ENCODE measurements around the gene LY86. TPM values are rescaled to one million over a fixed set of nuclear protein-coding genes. Genes with fewer than 3 reads are reported as not detected.

The LY86 gene
- total and polyA plus RNA-seq, 2 of the 13 experiments (the other 11 are each of a cell fraction or from before 2014, with no cell fraction given), result not detected

DNA sequence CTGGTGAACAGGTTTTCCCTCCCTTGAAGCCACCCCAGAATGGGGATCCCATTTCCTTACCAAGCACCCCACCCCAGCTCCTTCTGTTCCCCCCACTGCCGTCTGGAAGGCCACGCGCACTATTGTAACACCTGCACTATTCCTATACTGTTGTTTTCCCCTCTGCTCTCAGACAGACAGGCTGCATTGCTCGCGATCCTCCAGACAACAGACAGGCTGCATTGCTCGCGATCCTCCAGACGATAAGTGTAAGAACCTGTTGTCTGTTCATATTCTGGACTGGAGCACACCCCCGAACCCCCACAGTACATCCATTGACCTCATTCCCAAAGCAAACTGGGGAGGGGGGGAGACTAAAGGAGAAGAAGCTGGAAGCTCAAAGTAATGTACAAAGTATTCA is 72.7 kb downstream of the LY86 start:
- 80% methylated on average over 9 of the region's 9 CpGs for WGBS (ENCODE audit: low lambda C conversion rate)
- H3K27me3 ChIP-seq (ENCODE audit: control insufficient read depth in 1 of 2, insufficient read depth in 2 of 2, low read length in 2 of 2), result peaks cover 0 to 16% of the 10 kb centered on the region in 2 experiments; a peak in 3 of 5 replicates
- ChIA-PET CTCF (ENCODE audit: low intra/inter-chr PET ratio, low total read pairs) (no interaction called here), POLR2A (no interaction called here)
- no peak overlapping the region for H3K9ac ChIP-seq (ENCODE audit: insufficient read depth, low read depth, low read length)
- H4K20me1 ChIP-seq (ENCODE audit: insufficient read depth, low read length), result no peaks in the 10 kb centered on the region
- no peak overlapping the region for H3K4me2 ChIP-seq (ENCODE audit: low read depth, low read length)
- no peaks in the 10 kb centered on the region for H3K36me3 ChIP-seq (replicated peaks in 1 of 2; ENCODE audit: control insufficient read depth in 1 of 2, insufficient read depth in 2 of 2, low read length in 2 of 2)
- intact Hi-C loops (cut with micrococcal nuclease; ENCODE audit: unreplicated experiment) (no loop called here), in situ Hi-C loops (cut with HindIII; ENCODE audit: extremely low pct_ligation_motif_present, low pct_unique_long_range_greater_than_20kb) (no loop called here)
- H2AFZ ChIP-seq (ENCODE audit: low read length), result no peak overlapping the region
- ATAC-seq (no peak), DNase-seq (ENCODE audit: low spot score) (no peak), FAIRE-seq (no peak)
- TF ChIP-seq RELA (CRISPR knock-in tag; IDR thresholded peaks at IDR 0.05), result no peak
- TF ChIP-seq SIN3B (IDR thresholded peaks at IDR 0.05; ENCODE audit: low read length), result no peak
- no peak for TF ChIP-seq PRMT3 (CRISPR knock-in tag; IDR thresholded peaks at IDR 0.05; ENCODE audit: borderline replicate concordance, low read depth)
- TF ChIP-seq, protein P1, sequence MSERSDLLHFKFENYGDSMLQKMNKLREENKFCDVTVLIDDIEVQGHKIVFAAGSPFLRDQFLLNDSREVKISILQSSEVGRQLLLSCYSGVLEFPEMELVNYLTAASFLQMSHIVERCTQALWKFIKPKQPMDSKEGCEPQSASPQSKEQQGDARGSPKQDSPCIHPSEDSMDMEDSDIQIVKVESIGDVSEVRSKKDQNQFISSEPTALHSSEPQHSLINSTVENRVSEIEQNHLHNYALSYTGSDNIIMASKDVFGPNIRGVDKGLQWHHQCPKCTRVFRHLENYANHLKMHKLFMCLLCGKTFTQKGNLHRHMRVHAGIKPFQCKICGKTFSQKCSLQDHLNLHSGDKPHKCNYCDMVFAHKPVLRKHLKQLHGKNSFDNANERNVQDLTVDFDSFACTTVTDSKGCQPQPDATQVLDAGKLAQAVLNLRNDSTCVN (CRISPR knock-in tag; IDR thresholded peaks at IDR 0.05; ENCODE audit: borderline replicate concordance), result no peak
- TF ChIP-seq, protein P2, sequence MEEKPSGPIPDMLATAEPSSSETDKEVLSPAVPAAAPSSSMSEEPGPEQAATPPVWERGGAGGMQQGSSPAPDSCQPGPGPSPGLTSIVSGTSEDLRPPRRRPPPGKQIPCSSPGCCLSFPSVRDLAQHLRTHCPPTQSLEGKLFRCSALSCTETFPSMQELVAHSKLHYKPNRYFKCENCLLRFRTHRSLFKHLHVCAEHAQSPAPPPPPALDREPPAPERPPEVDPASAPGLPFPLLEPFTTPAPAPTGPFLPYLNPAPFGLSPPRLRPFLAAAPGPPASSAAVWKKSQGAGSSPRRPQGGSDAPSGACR (CRISPR knock-in tag; IDR thresholded peaks at IDR 0.05), result no peak
- no peak for TF ChIP-seq SRSF1 (optimal IDR thresholded peaks at IDR 0.05; ENCODE audit: low read depth, low read length)
- TF ChIP-seq TGIF2 (CRISPR knock-in tag; IDR thresholded peaks at IDR 0.05), result no peak
- no peak for TF ChIP-seq ZNF570 (CRISPR knock-in tag; IDR thresholded peaks at IDR 0.05; ENCODE audit: borderline replicate concordance)
- TF ChIP-seq ZNF543 (CRISPR knock-in tag; IDR thresholded peaks at IDR 0.05), result no peak
- TF ChIP-seq ZNF235 (CRISPR knock-in tag; IDR thresholded peaks at IDR 0.05; ENCODE audit: borderline replicate concordance), result no peak
- TF ChIP-seq, protein P3, sequence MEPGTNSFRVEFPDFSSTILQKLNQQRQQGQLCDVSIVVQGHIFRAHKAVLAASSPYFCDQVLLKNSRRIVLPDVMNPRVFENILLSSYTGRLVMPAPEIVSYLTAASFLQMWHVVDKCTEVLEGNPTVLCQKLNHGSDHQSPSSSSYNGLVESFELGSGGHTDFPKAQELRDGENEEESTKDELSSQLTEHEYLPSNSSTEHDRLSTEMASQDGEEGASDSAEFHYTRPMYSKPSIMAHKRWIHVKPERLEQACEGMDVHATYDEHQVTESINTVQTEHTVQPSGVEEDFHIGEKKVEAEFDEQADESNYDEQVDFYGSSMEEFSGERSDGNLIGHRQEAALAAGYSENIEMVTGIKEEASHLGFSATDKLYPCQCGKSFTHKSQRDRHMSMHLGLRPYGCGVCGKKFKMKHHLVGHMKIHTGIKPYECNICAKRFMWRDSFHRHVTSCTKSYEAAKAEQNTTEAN (CRISPR knock-in tag; conservative IDR thresholded peaks at IDR 0.05), result no peak
- no peak for TF ChIP-seq SRF (IDR thresholded peaks at IDR 0.05; ENCODE audit: low read depth, low read length)
- TF ChIP-seq ZNF431 (CRISPR knock-in tag; IDR thresholded peaks at IDR 0.05; ENCODE audit: borderline replicate concordance, low read depth), result no peak
- H3K27ac ChIP-seq (ENCODE audit: extremely low read length, insufficient read depth, low read length), result no peak overlapping the region
- no peaks in the 10 kb centered on the region for H3K79me2 ChIP-seq (ENCODE audit: insufficient read depth, low read length)
- H3K4me1 ChIP-seq (ENCODE audit: insufficient read depth, low read length), result no peaks in the 10 kb centered on the region
- no TSS peak for BruUV-seq (replicated peaks)
- no peak overlapping the region for H3K4me3 ChIP-seq (replicated peaks in 1 of 3; ENCODE audit: insufficient read depth in 1 of 3, low read depth in 2 of 3, low read length in 3 of 3)
- H3K9me3 ChIP-seq (ENCODE audit: low read length), result no peaks in the 10 kb centered on the region
